ENCODE data around the gene GNAL.

Gene GNAL

GRCh38 chr18:11880586-11881304, 191.7 kb downstream of the GNAL start:
- ATAC-seq = no peak
- no peak for TF ChIP-seq ISL1 (CRISPR knock-in tag; IDR thresholded peaks at IDR 0.05)
- TF ChIP-seq ZNF565 (CRISPR knock-in tag; conservative IDR thresholded peaks at IDR 0.05; ENCODE audit: low read depth) = no peak
- no peak for TF ChIP-seq ZFP30 (CRISPR knock-in tag; IDR thresholded peaks at IDR 0.05)
- TF ChIP-seq SNAI2 (CRISPR knock-in tag; IDR thresholded peaks at IDR 0.05) = no peak
- TF ChIP-seq TCF4 (CRISPR knock-in tag; IDR thresholded peaks at IDR 0.05; ENCODE audit: borderline replicate concordance) = no peak
- TF ChIP-seq RARB (CRISPR knock-in tag; IDR thresholded peaks at IDR 0.05) = no peak
- TF ChIP-seq ZFP3 (CRISPR knock-in tag; IDR thresholded peaks at IDR 0.05) = no peak

DNA sequence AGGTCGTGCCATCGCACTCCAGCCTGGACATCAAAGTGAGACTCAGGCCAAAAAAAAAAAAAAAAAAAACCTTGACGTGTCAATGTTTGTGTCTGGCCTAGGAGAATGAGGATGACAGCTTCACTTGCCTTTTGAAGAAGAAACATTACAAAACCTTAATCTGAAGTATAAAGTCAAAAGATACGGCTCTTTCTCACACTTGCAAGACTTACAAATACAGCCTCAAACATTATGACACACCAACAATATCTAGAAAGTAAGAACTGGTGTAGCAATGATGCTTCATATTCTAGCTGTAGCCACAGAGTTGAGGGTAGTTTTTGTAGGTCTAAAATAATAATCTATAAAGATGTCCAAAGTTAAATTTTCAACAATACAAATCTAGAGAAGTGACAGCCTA, 193.6 kb downstream of the GNAL start:
- TF ChIP-seq ISL1 (CRISPR knock-in tag; IDR thresholded peaks at IDR 0.05) (no peak), CSDC2 (CRISPR knock-in tag; IDR thresholded peaks at IDR 0.05) (no peak), TCF4 (CRISPR knock-in tag; IDR thresholded peaks at IDR 0.05; ENCODE audit: borderline replicate concordance) (no peak), OSR1 (CRISPR knock-in tag; IDR thresholded peaks at IDR 0.05) (no peak)
- TF ChIP-seq, protein P1, sequence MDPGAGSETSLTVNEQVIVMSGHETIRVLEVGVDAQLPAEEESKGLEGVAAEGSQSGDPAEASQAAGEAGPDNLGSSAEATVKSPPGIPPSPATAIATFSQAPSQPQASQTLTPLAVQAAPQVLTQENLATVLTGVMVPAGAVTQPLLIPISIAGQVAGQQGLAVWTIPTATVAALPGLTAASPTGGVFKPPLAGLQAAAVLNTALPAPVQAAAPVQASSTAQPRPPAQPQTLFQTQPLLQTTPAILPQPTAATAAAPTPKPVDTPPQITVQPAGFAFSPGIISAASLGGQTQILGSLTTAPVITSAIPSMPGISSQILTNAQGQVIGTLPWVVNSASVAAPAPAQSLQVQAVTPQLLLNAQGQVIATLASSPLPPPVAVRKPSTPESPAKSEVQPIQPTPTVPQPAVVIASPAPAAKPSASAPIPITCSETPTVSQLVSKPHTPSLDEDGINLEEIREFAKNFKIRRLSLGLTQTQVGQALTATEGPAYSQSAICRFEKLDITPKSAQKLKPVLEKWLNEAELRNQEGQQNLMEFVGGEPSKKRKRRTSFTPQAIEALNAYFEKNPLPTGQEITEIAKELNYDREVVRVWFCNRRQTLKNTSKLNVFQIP (CRISPR knock-in tag; IDR thresholded peaks at IDR 0.05; ENCODE audit: borderline replicate concordance, low read depth) = no peak
- TF ChIP-seq, protein P2, sequence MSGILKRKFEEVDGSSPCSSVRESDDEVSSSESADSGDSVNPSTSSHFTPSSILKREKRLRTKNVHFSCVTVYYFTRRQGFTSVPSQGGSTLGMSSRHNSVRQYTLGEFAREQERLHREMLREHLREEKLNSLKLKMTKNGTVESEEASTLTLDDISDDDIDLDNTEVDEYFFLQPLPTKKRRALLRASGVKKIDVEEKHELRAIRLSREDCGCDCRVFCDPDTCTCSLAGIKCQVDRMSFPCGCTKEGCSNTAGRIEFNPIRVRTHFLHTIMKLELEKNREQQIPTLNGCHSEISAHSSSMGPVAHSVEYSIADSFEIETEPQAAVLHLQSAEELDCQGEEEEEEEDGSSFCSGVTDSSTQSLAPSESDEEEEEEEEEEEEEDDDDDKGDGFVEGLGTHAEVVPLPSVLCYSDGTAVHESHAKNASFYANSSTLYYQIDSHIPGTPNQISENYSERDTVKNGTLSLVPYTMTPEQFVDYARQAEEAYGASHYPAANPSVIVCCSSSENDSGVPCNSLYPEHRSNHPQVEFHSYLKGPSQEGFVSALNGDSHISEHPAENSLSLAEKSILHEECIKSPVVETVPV (CRISPR knock-in tag; IDR thresholded peaks at IDR 0.05) = no peak
- ATAC-seq = no peak

DNA sequence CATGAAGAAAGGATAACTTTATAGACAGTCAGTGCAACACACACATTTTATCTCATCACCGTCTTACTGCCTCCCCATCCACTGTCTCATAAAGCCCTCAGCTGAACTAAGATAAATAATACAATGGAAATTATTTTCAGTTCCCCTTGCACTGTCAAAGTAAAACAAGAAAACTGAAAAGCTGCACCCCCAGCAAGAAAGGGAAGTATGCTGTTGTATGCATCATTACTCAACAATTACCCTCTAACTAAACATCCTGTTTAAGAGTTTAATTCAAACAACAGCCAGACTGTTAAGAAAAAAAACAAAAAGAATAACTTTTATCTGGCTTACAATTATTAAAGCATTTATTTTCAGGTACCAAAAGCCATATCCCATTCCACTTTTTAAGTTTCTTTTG, 194.1 kb downstream of the GNAL start:
- no peak for ATAC-seq
- TF ChIP-seq BACH2 (CRISPR knock-in tag; IDR thresholded peaks at IDR 0.05; ENCODE audit: borderline replicate concordance) = no peak
- no peak for TF ChIP-seq CREB5 (CRISPR knock-in tag; IDR thresholded peaks at IDR 0.05; ENCODE audit: low read depth)
- no peak for TF ChIP-seq ZC3H10 (CRISPR knock-in tag; IDR thresholded peaks at IDR 0.05)
- no peak for TF ChIP-seq ZNF8 (CRISPR knock-in tag; IDR thresholded peaks at IDR 0.05)
- TF ChIP-seq, protein P2 (CRISPR knock-in tag; IDR thresholded peaks at IDR 0.05) = no peak
- no peak for TF ChIP-seq ARNTL (CRISPR knock-in tag; IDR thresholded peaks at IDR 0.05; ENCODE audit: borderline replicate concordance, low read depth)

DNA sequence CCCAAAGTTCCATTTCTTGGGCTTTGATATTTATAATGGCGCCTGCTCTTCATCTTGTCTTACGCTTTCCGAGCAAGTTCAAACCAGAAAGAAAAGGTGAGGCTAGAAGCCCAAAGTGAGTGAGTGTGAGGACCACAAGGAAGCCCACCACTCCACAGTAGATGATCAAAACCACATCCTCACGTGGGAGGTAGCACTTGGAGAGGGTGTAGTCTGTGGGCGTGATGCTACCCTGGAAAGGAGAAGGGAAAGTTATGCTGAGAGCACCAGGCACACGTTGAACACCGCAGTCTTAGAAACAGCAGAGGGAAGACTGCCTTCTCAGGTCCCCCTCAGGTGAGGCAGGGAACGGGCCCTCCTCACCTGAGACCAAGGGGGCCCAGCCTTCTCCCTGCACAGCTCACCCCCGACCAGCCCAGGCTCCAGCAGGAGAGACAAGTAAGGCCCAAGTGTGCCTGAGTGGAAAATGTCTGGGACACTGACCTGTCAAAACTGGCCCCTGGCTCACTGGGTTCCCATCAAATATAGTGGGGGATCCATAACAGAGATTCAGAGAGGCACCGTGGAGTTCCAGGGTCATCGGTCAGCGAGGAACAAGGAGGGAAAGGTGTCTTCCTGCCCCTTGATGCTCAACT, 195.4 kb downstream of the GNAL start:
- no peak for ATAC-seq
- no peak for TF ChIP-seq ZNF565 (CRISPR knock-in tag; conservative IDR thresholded peaks at IDR 0.05; ENCODE audit: low read depth)
- TF ChIP-seq PATZ1 (CRISPR knock-in tag; IDR thresholded peaks at IDR 0.05; ENCODE audit: borderline replicate concordance) = no peak
- TF ChIP-seq ISL1 (CRISPR knock-in tag; IDR thresholded peaks at IDR 0.05) = no peak
- TF ChIP-seq OSR1 (CRISPR knock-in tag; IDR thresholded peaks at IDR 0.05) = no peak
- no peak for TF ChIP-seq ESRRG (CRISPR knock-in tag; IDR thresholded peaks at IDR 0.05)
- TF ChIP-seq, protein P1 (CRISPR knock-in tag; IDR thresholded peaks at IDR 0.05; ENCODE audit: borderline replicate concordance, low read depth) = no peak
- TF ChIP-seq, protein P2 (CRISPR knock-in tag; IDR thresholded peaks at IDR 0.05) = no peak
- TF ChIP-seq ARNTL (CRISPR knock-in tag; IDR thresholded peaks at IDR 0.05; ENCODE audit: borderline replicate concordance, low read depth) = no peak
- TF ChIP-seq PPARA (CRISPR knock-in tag; IDR thresholded peaks at IDR 0.05; ENCODE audit: borderline replicate concordance) = no peak
- TF ChIP-seq GLIS3 (CRISPR knock-in tag; IDR thresholded peaks at IDR 0.05) = no peak
- no peak for TF ChIP-seq RARB (CRISPR knock-in tag; IDR thresholded peaks at IDR 0.05)
